ENCODE measurements around the gene RANBP9.

Gene RANBP9

GRCh38 chr6:13624871-13625288, 86.8 kb downstream of the RANBP9 start:
- TF ChIP-seq CTCF (conservative IDR thresholded peaks at IDR 0.05; ENCODE audit: low read length): peak; percentile 54
- no peak overlapping the region for H3K4me3 ChIP-seq (ENCODE audit: low read length)
- peak; percentile 38 for DNase-seq (ENCODE audit: low read depth)

DNA sequence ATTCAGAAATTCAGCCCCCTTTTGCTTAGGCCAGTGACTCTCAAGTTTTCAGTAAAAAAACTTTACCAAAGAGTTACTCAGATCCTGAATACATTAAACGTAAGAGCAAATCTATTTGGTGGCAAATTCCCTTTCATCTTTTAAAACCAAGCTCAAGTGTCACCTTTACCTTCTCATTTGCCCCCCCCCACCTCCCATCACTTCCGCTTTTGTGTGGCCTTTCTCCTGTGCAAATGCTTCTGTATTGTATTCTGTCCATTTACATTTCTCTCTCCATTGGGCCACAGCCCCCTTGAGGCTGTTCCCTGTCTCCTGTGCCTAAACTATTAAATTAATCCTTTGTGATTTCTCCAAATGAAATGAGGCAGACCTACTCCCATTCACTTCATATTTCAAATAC, 94.6 kb downstream of the RANBP9 start:
- no peak for TF ChIP-seq CTCF (conservative IDR thresholded peaks at IDR 0.05; ENCODE audit: low read length)
- DNase-seq (ENCODE audit: low read depth): no peak
- H3K4me3 ChIP-seq (ENCODE audit: low read length): no peak overlapping the region

GRCh38 chr6:13615792-13616120, 95.9 kb downstream of the RANBP9 start:
- no peak for TF ChIP-seq CTCF (conservative IDR thresholded peaks at IDR 0.05; ENCODE audit: low read length)
- peak; percentile 52 for DNase-seq (ENCODE audit: low read depth)
- H3K4me3 ChIP-seq (ENCODE audit: low read length): peak overlapping the region; percentile 98

DNA sequence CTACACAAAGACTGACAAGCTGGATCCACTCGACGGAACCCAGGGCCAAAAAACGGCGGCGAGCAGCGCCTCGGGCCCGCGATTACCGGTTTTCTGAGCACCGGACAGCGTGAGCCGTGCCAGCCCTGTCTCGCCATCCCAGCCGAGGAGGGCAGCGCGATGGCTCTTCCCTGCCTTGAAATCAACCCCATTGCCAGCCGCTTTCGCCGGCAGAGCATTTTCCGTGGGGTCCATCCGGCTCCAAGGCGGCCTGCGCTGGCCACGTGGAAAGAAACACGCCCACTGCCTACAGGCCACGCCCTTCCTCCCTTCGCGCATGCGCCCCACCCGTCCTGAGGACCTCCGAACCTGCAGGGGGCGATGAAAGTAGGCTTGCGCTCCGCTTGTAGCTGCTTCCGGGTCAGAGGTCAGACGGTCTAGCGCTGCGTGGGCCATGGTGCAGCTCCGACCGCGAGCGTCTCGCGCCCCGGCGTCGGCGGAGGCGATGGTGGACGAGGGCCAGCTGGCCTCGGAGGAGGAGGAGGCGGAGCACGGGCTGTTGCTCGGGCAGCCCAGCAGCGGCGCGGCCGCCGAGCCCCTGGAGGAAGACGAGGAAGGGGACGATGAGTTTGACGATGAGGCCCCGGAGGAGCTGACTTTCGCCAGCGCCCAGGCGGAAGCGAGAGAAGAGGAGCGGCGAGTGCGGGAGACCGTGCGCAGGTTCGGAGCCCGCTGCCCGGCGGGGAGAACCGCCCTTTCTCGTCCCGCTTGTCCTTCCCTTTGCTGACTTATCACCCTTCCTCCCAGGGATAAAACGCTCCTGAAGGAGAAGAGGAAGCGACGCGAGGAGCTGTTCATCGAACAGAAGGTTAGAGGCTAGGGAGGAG, 96.5 kb downstream of the RANBP9 start, which contains the start of gene NOL7:
NOL7 (plus strand) TSS at position 410 of the 866 bp plus-strand sequence; CDS start at position 434, 24 bp downstream.
- TF ChIP-seq CTCF (conservative IDR thresholded peaks at IDR 0.05; ENCODE audit: low read length): peak; percentile 73
- DNase-seq (ENCODE audit: low read depth): peak; percentile 99
- peak within 1 kb of the TSS; percentile 98 for H3K4me3 ChIP-seq (ENCODE audit: low read length)

- peak overlapping the region; percentile 98 for H3K4me3 ChIP-seq (ENCODE audit: low read length)
- peak; percentile 43 for DNase-seq (ENCODE audit: low read depth)
- no peak for TF ChIP-seq CTCF (conservative IDR thresholded peaks at IDR 0.05; ENCODE audit: low read length)
These were observed 97.3 kb downstream of the RANBP9 start for GRCh38 chr6:13614126-13614925.

GRCh38 chr6:13613029-13613594, 98.5 kb downstream of the RANBP9 start:
- DNase-seq (ENCODE audit: low read depth): no peak
- TF ChIP-seq CTCF (conservative IDR thresholded peaks at IDR 0.05; ENCODE audit: low read length): no peak
- no peak overlapping the region for H3K4me3 ChIP-seq (ENCODE audit: low read length)
